ENCODE measurements around the gene TRIM31. TPM values are rescaled to one million over a fixed set of nuclear protein-coding genes. Genes with fewer than 3 reads are reported as not detected.

Gene TRIM31
- total RNA-seq, 2 donors from 2014 or later: not detected

DNA sequence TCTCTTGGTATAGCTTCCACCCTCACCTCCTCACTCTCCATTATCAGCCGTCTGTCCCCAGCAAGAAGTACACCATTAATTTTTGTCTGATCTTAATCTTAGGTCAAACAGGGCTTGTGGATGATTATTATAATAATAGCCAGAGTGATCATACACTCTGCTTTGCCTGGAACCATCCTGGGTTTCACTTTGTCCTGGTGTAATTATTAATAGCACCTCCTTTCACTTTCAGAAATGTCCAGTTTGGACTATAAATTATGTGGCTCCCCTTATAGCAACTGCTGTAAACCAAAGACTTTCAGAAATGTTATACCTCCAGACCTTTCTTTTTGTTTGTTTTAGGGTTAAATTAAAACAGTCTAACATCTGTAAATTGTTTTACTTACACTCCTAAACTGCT lies 951 bp upstream of the TRIM31 start:
- TF ChIP-seq, protein P1, sequence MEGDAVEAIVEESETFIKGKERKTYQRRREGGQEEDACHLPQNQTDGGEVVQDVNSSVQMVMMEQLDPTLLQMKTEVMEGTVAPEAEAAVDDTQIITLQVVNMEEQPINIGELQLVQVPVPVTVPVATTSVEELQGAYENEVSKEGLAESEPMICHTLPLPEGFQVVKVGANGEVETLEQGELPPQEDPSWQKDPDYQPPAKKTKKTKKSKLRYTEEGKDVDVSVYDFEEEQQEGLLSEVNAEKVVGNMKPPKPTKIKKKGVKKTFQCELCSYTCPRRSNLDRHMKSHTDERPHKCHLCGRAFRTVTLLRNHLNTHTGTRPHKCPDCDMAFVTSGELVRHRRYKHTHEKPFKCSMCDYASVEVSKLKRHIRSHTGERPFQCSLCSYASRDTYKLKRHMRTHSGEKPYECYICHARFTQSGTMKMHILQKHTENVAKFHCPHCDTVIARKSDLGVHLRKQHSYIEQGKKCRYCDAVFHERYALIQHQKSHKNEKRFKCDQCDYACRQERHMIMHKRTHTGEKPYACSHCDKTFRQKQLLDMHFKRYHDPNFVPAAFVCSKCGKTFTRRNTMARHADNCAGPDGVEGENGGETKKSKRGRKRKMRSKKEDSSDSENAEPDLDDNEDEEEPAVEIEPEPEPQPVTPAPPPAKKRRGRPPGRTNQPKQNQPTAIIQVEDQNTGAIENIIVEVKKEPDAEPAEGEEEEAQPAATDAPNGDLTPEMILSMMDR (conservative IDR thresholded peaks at IDR 0.05): no peak
- H3K9ac ChIP-seq (ENCODE audit: extremely low read depth, low read length, poor library complexity, severe bottlenecking): no peak overlapping the region
- H3K36me3 ChIP-seq (ENCODE audit: control insufficient read depth, insufficient read depth, low read length): no peaks in the 10 kb centered on the region
- 100% methylated on average over 1 of the region's 1 CpG; no CpG with 5 or more reads in 1 of the 2 experiments for WGBS, 2 experiments (ENCODE audit: insufficient coverage in 1 of 2, insufficient read length in 1 of 2)
- Mint-ChIP-seq H3K9me3 (no peaks in the 10 kb centered on the region), H3K4me3 (no peak overlapping the region), H3K4me1 (no peaks in the 10 kb centered on the region), H3K27ac (no peak overlapping the region), H3K36me3 (ENCODE audit: low read depth) (no peaks in the 10 kb centered on the region), H3K27me3 (ENCODE audit: insufficient read depth) (peaks cover 58% of the 10 kb centered on the region)
- no peak overlapping the region for H3K27ac ChIP-seq (ENCODE audit: low read depth, low read length)
- peaks cover 50% of the 10 kb centered on the region for H3K27me3 ChIP-seq (ENCODE audit: control insufficient read depth, insufficient read depth, low read length, poor library complexity, severe bottlenecking)
- no peak for DNase-seq
- no peaks in the 10 kb centered on the region for H3K9me3 ChIP-seq (ENCODE audit: control insufficient read depth, low read length)
- H3K4me3 ChIP-seq (ENCODE audit: low read length): no peak overlapping the region
- no peaks in the 10 kb centered on the region for H3K4me1 ChIP-seq (ENCODE audit: control insufficient read depth, insufficient read depth, low read length)

DNA sequence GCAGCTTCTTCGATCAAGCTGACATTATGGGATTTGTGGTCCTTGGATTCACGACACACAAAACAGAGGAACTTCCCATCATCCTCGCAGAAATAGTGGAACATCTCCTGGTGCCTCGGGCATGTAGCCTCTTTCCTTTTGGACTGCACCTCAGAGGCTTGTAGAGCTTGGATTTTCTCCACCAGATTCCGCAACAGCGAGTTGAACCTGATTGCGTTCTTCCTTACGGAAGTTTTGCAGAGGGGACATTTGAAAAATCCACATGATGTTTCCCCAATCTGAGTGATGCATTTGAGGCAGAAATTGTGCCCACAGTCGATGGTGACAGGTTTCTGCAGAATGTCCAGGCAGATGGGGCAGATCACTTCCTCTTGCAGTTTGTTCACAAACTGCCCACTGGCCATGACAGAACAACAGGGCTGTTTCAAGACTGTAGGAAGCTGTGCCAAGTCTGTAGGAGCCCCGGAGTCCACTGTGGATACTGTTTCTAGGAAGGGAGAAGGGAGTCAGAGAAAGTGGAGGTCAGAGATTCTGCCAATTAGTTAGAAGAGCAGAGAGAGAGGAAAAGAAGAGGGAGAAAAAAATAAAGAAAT lies 392 bp downstream of the TRIM31 start:
- Histone ChIP-seq H3K27ac (ENCODE audit: low read depth, low read length) (no peak overlapping the region), H3K4me3 (ENCODE audit: low read length) (no peak overlapping the region), H3K9me3 (ENCODE audit: control insufficient read depth, low read length) (no peaks in the 10 kb centered on the region), H3K9ac (ENCODE audit: extremely low read depth, low read length, poor library complexity, severe bottlenecking) (no peak overlapping the region), H3K36me3 (ENCODE audit: control insufficient read depth, insufficient read depth, low read length) (no peaks in the 10 kb centered on the region), H3K27me3 (ENCODE audit: control insufficient read depth, insufficient read depth, low read length, poor library complexity, severe bottlenecking) (peaks cover 62% of the 10 kb centered on the region), H3K4me1 (ENCODE audit: control insufficient read depth, insufficient read depth, low read length) (no peaks in the 10 kb centered on the region)
- no peak overlapping the region for H3K4me3 Mint-ChIP-seq
- H3K4me1 Mint-ChIP-seq: no peaks in the 10 kb centered on the region
- DNase-seq: no peak
- TF ChIP-seq, protein P1 (conservative IDR thresholded peaks at IDR 0.05): no peak
- 79 to 81% methylated on average over 9 to 10 of the region's 10 CpGs for WGBS, 2 experiments (ENCODE audit: insufficient coverage in 1 of 2, insufficient read length in 1 of 2)
- no peak overlapping the region for H3K27ac Mint-ChIP-seq
- peaks cover 65% of the 10 kb centered on the region for H3K27me3 Mint-ChIP-seq (ENCODE audit: insufficient read depth)
- no peaks in the 10 kb centered on the region for H3K9me3 Mint-ChIP-seq
- no peaks in the 10 kb centered on the region for H3K36me3 Mint-ChIP-seq (ENCODE audit: low read depth)

GRCh38 chr6:30111266-30111856 lies 1.5 kb downstream of the TRIM31 start:
- H3K4me1 Mint-ChIP-seq: no peaks in the 10 kb centered on the region
- TF ChIP-seq, protein P1 (conservative IDR thresholded peaks at IDR 0.05): no peak
- no peaks in the 10 kb centered on the region for H3K36me3 ChIP-seq (ENCODE audit: control insufficient read depth, insufficient read depth, low read length)
- no peaks in the 10 kb centered on the region for H3K36me3 Mint-ChIP-seq (ENCODE audit: low read depth)
- peaks cover 66% of the 10 kb centered on the region for H3K27me3 ChIP-seq (ENCODE audit: control insufficient read depth, insufficient read depth, low read length, poor library complexity, severe bottlenecking)
- no peaks in the 10 kb centered on the region for H3K4me1 ChIP-seq (ENCODE audit: control insufficient read depth, insufficient read depth, low read length)
- H3K9ac ChIP-seq (ENCODE audit: extremely low read depth, low read length, poor library complexity, severe bottlenecking): no peak overlapping the region
- no peak overlapping the region for H3K27ac Mint-ChIP-seq
- 90 to 91% methylated on average over 22 to 27 of the region's 27 CpGs for WGBS, 2 experiments (ENCODE audit: insufficient coverage in 1 of 2, insufficient read length in 1 of 2)
- no peak overlapping the region for H3K27ac ChIP-seq (ENCODE audit: low read depth, low read length)
- H3K9me3 Mint-ChIP-seq: no peaks in the 10 kb centered on the region
- H3K27me3 Mint-ChIP-seq (ENCODE audit: insufficient read depth): peaks cover 75% of the 10 kb centered on the region
- H3K4me3 ChIP-seq (ENCODE audit: low read length): no peak overlapping the region
- H3K9me3 ChIP-seq (ENCODE audit: control insufficient read depth, low read length): no peaks in the 10 kb centered on the region
- no peak overlapping the region for H3K4me3 Mint-ChIP-seq
- DNase-seq: no peak

Measured in endodermal cell (in vitro differentiated cells).